Endothelial cell (in vitro differentiated cells): ENCODE data around the gene SULT1A2. TPM values are rescaled to one million over a fixed set of nuclear protein-coding genes. Genes with fewer than 3 reads are reported as not detected.
"Not testable (repeated sequence)": the region's sequence is repeated elsewhere in the genome, so short reads cannot be mapped to it uniquely, and the experiment has no call there.

Experiments
- DNase-seq: peaks from one replicate; pipeline ENCODE4 v3.0.0; 2021; ENCODE audit warnings: low spot score
- H3K27ac Mint-ChIP-seq: one replicate; pipeline ENCODE4 v1.8.0; 2021; ENCODE audit warnings: mixed read lengths, inconsistent platforms; ENCODE audit not compliant: unreplicated experiment
- H3K27me3 Mint-ChIP-seq: one replicate; pipeline ENCODE4 v1.8.0; 2021; ENCODE audit warnings: mild to moderate bottlenecking, moderate library complexity, mixed read lengths, inconsistent platforms; ENCODE audit not compliant: unreplicated experiment
- H3K36me3 Mint-ChIP-seq: one replicate; pipeline ENCODE4 v1.8.0; 2021; ENCODE audit warnings: mild to moderate bottlenecking, low read depth, mixed read lengths, inconsistent platforms; ENCODE audit not compliant: unreplicated experiment
- H3K4me1 Mint-ChIP-seq: one replicate; pipeline ENCODE4 v1.8.0; 2021; ENCODE audit warnings: mild to moderate bottlenecking, mixed read lengths, inconsistent platforms; ENCODE audit not compliant: unreplicated experiment
- H3K4me3 Mint-ChIP-seq: one replicate; pipeline ENCODE4 v1.8.0; 2021; ENCODE audit warnings: mild to moderate bottlenecking, mixed read lengths, inconsistent platforms; ENCODE audit not compliant: unreplicated experiment
- H3K9me3 Mint-ChIP-seq: one replicate; pipeline ENCODE4 v1.8.0; 2021; ENCODE audit warnings: mixed read lengths, inconsistent platforms; ENCODE audit not compliant: unreplicated experiment
- total RNA-seq: library from RNA; stranded (reverse); fragmentation: NEBNext Ultra II Directional; extraction: Animal tissue kit (Norgen Biotek cat#: 25700); gene quantifications from one replicate; pipeline ENCODE4 v1.2.1, GENCODE V29; 2021; ENCODE audit not compliant: unreplicated experiment
- TF ChIP-seq, protein P1 (sequence below): fragments of 200-600 bp; sonication (generic); IDR thresholded peaks from one replicate; pipeline ENCODE4 v1.5.0; 2021; ENCODE audit warnings: antibody characterized with exemption; ENCODE audit not compliant: unreplicated experiment

Gene SULT1A2
- total RNA-seq, 1 donor from 2014 or later: 2.8 TPM

DNA sequence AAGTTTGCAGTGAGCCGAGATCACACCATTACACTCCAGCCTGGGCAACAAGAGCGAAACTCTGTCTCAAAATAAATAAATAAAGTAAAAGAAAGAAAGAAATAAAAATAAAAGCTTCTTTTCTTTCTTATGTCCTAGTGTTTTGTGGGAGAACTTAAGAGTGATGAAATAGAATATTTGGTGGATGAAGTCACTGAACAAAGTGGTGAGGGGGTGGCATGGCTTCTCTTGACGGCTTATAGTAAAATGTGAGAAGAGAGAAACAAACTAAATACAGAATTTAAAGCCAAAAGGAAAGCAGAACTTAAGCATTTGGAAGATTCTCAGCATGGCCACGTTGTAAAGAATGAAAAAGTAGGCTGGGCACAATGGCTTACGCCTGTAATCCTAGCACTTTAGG is 27.8 kb downstream of the SULT1A2 start:
- peaks cover 5% of the 10 kb centered on the region for H3K9me3 Mint-ChIP-seq
- peaks cover 22% of the 10 kb centered on the region for H3K36me3 Mint-ChIP-seq
- TF ChIP-seq, protein P1, sequence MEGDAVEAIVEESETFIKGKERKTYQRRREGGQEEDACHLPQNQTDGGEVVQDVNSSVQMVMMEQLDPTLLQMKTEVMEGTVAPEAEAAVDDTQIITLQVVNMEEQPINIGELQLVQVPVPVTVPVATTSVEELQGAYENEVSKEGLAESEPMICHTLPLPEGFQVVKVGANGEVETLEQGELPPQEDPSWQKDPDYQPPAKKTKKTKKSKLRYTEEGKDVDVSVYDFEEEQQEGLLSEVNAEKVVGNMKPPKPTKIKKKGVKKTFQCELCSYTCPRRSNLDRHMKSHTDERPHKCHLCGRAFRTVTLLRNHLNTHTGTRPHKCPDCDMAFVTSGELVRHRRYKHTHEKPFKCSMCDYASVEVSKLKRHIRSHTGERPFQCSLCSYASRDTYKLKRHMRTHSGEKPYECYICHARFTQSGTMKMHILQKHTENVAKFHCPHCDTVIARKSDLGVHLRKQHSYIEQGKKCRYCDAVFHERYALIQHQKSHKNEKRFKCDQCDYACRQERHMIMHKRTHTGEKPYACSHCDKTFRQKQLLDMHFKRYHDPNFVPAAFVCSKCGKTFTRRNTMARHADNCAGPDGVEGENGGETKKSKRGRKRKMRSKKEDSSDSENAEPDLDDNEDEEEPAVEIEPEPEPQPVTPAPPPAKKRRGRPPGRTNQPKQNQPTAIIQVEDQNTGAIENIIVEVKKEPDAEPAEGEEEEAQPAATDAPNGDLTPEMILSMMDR: no peak
- H3K4me1 Mint-ChIP-seq: peaks cover 18% of the 10 kb centered on the region
- no peak overlapping the region for H3K4me3 Mint-ChIP-seq
- H3K27me3 Mint-ChIP-seq: peaks cover 2% of the 10 kb centered on the region
- no peak overlapping the region for H3K27ac Mint-ChIP-seq
- no peak for DNase-seq

DNA sequence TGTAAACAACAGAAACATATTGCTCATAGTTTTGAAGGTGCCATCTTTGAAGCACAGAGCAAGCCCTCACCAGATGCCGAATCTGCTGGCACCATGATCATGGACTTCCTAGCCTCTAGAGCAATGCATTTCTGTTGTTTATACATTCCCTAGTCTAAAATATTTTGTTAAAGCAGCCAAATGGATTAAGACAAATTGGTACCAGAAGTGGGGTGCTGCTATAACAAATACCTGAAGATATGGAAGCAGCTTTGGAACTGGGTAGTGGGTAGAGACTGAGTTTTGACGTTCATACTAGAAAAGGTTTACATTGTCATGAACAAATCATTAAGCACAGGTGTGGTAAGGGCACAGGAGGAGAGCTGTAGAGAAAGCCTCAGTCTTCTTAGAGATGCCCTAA is 29.6 kb downstream of the SULT1A2 start:
- Mint-ChIP-seq H3K4me1 (peaks cover under 1% of the 10 kb centered on the region), H3K9me3 (peaks cover 5% of the 10 kb centered on the region), H3K27me3 (no peaks in the 10 kb centered on the region), H3K4me3 (peak overlapping the region; percentile 8), H3K36me3 (peaks cover 16% of the 10 kb centered on the region), H3K27ac (no peak overlapping the region)
- TF ChIP-seq, protein P1: no peak
- no peak for DNase-seq

DNA sequence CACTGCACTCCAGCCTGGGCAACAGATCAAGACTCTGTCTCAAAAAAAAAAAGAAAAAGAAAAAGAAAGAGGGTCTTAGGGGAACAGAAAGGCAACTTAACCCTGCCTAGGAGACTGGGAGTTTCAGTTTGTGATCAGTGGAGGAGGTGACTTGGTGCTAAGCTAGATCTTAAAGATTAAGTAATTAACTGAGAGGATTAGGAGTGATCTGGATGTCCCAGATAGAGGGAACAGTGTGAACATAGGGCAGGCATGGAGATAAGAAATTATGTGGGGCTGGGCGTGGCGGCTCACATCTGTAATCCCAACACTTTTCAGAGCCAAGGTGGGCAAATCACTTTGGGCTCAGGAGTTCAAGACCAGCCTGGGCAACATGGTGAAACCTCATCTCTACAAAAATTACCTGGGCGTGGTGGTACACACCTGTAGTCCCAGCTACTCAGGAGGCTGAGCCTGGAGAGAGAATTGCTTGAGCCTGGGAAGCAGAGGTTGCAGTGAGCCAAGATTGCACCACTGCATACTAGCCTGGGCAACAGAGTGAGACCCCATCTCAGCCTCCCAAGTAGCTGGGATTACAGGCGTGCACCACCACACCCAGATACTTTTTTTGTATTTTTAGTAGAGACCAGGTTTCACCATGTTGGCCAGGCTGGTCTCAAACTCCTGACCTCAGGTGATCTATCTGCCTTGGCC is 30.5 kb downstream of the SULT1A2 start:
- H3K9me3 Mint-ChIP-seq, H3K4me3 Mint-ChIP-seq, H3K27me3 Mint-ChIP-seq, DNase-seq, H3K4me1 Mint-ChIP-seq, H3K27ac Mint-ChIP-seq: not testable (repeated sequence)
- peaks cover 16% of the 10 kb centered on the region for H3K36me3 Mint-ChIP-seq

DNA sequence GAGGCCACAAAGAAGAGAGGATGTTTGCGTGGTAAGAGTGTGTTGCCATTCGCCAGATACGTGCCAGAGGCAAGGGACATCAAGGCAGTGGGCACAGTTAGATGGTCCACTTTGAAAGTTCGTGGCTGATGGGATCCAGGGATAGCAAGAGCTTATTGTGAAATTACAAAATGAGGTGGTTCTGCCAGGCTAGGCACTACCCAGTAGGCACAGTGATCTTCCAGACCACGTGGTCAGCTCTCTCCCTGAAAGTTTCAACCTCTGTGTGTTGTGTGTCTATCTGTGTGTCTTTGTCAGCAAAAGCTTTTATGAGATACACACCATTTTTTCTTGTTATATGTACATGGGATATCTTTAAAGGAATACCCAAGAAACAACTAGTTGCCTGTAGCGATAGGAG is 33.6 kb downstream of the SULT1A2 start:
- peaks cover 9% of the 10 kb centered on the region for H3K4me1 Mint-ChIP-seq
- DNase-seq: no peak
- H3K4me3 Mint-ChIP-seq: no peak overlapping the region
- H3K9me3 Mint-ChIP-seq: peaks cover 5% of the 10 kb centered on the region
- H3K27me3 Mint-ChIP-seq: no peaks in the 10 kb centered on the region
- peaks cover 23% of the 10 kb centered on the region for H3K36me3 Mint-ChIP-seq
- no peak overlapping the region for H3K27ac Mint-ChIP-seq
- TF ChIP-seq, protein P1: no peak

DNA sequence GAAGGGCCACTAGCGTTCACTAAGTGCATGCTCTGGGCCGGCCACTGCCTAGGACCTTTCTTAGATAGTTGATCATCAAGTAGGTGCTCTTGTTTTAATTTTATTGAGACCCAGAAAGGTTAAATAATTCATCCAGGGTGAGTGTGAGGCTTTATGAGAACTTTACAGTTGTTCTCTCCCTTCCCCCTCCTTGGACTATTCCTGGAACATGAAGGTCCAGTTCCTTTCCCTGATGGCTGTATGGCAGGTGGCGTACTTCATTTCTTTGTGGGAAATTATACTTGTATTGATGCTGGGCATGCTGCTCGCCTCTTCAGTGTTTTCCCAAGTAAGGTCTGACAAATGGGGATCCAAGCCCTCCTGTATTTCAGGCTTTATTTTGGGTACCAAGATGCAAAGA is 34.7 kb downstream of the SULT1A2 start:
- Mint-ChIP-seq H3K4me3 (no peak overlapping the region), H3K27ac (no peak overlapping the region), H3K27me3 (no peaks in the 10 kb centered on the region), H3K9me3 (peaks cover under 1% of the 10 kb centered on the region), H3K4me1 (peaks cover 9% of the 10 kb centered on the region), H3K36me3 (peaks cover 21% of the 10 kb centered on the region)
- no peak for DNase-seq
- TF ChIP-seq, protein P1: no peak
